Stimulated activated CD8-positive, alpha-beta memory T cell treated with anti-CD3 and anti-CD28 coated beads, Interleukin-4, amount 100 ng/mL, for 4 hours (primary cell): Measurements from ENCODE around the gene ZNF503.

Experiments
- DNase-seq, 2 donors: peaks; one replicate each; pipeline ENCODE4 v3.0.0-alpha.2; 2020; ENCODE audit warnings: low read depth in 2 of 2, low spot score in 1 of 2

ZNF503 gene

GRCh38 chr10:75356484-75356883, 45.1 kb downstream of the ZNF503 start:
- DNase-seq, result no peak

- no peak for DNase-seq
Observed at GRCh38 chr10:75355706-75356105, 45.9 kb downstream of the ZNF503 start.

- no peak for DNase-seq
Observed at GRCh38 chr10:75353183-75353582, 48.4 kb downstream of the ZNF503 start.

- no peak for DNase-seq
Observed at GRCh38 chr10:75352650-75353049, 48.9 kb downstream of the ZNF503 start.

- no peak for DNase-seq
Observed at GRCh38 chr10:75351637-75352036, 49.9 kb downstream of the ZNF503 start.

- no peak for DNase-seq
Observed at GRCh38 chr10:75350791-75351190, 50.8 kb downstream of the ZNF503 start.
